GM12865 (cell line): ENCODE results near the gene MBNL2.

ENCODE experiments used
- DNase-seq: peaks from one replicate; pipeline ENCODE4 v3.0.0; 2010; ENCODE audit warnings: low read depth
- H3K4me3 ChIP-seq: 2 replicates; pipeline ENCODE4 v1.5.1; 2011; ENCODE audit warnings: mild to moderate bottlenecking, low read depth, low read length, control low read depth
- TF ChIP-seq, protein P1 (sequence below): IDR thresholded peaks from 2 replicates; pipeline ENCODE4 v1.5.1; 2011; ENCODE audit warnings: low read length, control low read depth, low read depth, inconsistent platforms; ENCODE audit not compliant: insufficient read depth; ENCODE audit errors: missing control alignments

MBNL2 gene

DNA sequence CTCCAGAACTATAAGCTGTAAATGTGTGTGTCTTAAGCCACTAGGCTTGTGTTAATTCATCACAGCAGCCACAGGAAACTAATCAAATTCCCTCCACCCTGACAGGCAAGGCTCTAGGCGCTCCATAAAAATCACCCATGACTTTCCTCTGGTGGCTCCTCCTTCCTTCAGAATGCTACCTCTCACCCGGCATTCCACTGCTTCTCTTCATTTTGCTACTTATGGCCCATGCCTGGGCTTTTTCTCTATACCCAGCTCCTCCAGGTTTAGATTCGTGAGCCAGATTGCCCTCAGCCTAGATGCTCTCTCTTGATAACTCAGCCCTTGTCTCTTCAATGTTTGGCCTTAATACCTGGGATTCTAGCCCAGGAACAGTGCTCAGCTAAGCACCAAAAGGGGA is 36.4 kb upstream of the MBNL2 start:
- TF ChIP-seq, protein P1, sequence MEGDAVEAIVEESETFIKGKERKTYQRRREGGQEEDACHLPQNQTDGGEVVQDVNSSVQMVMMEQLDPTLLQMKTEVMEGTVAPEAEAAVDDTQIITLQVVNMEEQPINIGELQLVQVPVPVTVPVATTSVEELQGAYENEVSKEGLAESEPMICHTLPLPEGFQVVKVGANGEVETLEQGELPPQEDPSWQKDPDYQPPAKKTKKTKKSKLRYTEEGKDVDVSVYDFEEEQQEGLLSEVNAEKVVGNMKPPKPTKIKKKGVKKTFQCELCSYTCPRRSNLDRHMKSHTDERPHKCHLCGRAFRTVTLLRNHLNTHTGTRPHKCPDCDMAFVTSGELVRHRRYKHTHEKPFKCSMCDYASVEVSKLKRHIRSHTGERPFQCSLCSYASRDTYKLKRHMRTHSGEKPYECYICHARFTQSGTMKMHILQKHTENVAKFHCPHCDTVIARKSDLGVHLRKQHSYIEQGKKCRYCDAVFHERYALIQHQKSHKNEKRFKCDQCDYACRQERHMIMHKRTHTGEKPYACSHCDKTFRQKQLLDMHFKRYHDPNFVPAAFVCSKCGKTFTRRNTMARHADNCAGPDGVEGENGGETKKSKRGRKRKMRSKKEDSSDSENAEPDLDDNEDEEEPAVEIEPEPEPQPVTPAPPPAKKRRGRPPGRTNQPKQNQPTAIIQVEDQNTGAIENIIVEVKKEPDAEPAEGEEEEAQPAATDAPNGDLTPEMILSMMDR, result no peak
- DNase-seq, result no peak
- no peak overlapping the region for H3K4me3 ChIP-seq

DNA sequence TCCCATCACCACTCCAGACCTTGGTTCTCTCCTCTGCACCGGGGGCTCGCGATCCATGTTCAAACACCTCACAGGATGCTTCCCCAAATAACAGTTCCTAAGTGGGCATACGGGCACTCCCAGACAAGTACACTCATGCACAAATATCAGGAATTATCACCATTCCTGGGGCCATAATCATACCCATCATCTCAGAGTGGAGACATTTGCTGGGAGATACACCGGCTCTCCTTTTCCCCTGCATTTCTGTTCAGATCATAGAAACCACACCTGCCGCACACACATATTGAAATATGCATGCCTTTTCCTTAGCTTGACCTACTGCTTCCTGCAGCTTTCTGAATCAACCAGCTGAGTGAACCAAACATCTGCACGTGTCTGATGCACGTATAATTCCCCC is 33.9 kb upstream of the MBNL2 start:
- TF ChIP-seq, protein P1, result no peak
- no peak for DNase-seq
- no peak overlapping the region for H3K4me3 ChIP-seq

DNA sequence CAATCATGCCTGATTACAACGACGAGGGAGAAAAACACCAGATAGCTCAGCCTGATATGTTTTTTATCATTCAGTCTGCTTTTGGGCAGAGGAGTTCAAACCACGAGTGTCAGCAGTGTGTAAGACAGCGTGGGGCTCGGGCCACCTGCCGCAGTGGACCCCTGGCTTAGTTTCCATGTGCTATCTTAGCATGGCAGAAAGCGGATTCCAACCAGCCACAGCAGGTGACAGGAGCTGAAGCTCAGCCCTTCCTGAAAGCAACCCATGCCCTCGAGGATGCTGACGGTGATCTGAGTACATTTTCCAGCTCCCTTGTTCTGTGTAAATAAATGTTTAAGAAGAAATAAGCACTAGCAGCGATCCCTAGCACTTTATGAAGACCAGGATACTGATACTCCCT is 32.2 kb upstream of the MBNL2 start:
- DNase-seq, result no peak
- TF ChIP-seq, protein P1, result no peak

DNA sequence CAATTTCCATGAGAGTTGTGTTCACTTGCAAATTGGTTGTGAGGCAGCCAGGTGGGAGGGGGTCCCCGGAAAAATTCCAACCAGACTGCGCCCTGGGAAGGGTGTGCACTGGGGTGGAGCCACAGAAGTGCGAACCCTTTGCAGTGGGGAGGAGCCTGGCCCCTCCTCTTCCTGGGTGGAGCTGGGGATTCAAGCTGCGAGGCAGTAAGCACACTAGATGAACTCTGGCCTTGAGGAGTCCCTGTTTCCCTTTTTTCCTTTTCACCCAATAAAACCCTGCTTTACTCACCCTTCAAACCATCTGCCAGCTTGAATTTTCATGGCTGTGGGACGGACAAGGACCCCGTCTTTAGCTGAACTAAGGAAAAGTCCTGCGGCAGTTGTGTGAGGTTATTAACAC is 31.0 kb upstream of the MBNL2 start:
- TF ChIP-seq, protein P1, result no peak
- no peak overlapping the region for H3K4me3 ChIP-seq
- no peak for DNase-seq

More for the DNA sequence above, 32.2 kb upstream of the MBNL2 start:
- no peak overlapping the region for H3K4me3 ChIP-seq

DNA sequence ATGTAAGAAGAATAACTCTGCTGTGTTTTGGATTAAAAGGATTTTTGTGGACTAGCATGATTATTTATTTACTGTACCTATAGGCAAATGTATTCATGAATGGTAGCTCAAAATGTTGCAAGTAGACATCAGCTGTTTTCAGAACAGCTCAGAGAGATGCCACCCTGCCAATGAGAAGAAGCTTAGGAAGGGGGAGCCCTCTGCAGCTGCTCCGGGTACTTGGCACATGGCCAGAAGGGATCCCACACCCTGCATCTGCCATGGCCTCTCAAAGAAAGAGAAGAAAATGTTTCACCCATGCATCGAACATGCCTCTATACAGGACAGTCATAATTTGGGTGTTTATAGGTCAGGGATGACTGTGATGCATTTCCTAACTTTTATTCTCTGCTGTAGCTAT is 30.5 kb upstream of the MBNL2 start:
- TF ChIP-seq, protein P1, result no peak
- H3K4me3 ChIP-seq, result no peak overlapping the region
- no peak for DNase-seq

DNA sequence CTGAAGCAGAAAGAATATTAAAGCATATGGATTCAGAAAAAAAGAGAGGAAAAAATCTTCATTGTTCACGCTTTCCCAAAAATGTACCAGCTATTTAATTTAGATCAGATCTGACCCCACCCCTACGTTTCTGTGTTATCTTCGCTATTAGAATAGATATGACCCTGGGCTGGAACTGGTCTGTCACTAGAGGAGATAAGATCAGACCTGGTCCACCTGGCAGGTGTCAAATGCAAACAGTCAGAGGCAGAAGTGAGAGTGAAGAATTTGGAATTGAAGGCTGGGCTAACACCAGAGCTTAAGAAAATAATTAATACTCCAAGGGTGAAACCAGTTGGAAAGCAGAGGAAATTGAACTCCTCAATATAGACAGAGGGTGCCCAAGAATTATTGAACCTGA is 30.0 kb upstream of the MBNL2 start:
- DNase-seq, result no peak
- TF ChIP-seq, protein P1, result no peak
- H3K4me3 ChIP-seq, result no peak overlapping the region

DNA sequence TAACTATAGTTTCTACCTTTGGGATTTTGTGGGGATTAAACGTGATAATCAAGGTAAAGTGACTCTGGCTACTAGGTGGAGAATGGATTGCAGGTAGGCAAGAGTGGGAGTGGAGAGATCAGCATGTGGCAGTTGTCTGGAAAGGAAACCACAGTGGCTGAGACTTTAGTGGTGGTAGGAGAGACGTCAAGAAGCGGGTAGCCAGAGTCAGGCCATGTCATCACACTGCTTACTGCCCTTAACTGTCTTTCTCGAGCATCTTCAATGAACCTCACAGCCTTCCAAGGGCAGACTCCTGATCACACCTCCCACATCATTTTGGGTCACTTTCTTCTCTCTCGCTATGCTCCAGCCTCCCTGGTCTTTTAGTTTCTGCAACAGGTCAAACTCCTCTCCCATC is 28.6 kb upstream of the MBNL2 start:
- TF ChIP-seq, protein P1, result no peak
- DNase-seq, result no peak
- H3K4me3 ChIP-seq, result no peak overlapping the region
